Measurements from ENCODE around the gene MYBBP1A.

Gene MYBBP1A

GRCh38 chr17:4490109-4490591 lies 65.0 kb downstream of the MYBBP1A start:
- no peaks in the 10 kb centered on the region for H3K4me1 ChIP-seq (ENCODE audit: low read length)
- peaks cover 8% of the 10 kb centered on the region for H3K27me3 ChIP-seq (replicated peaks; ENCODE audit: insufficient read depth, low read length)
- H3K9me2 ChIP-seq (replicated peaks; ENCODE audit: insufficient read depth, low read length): no peaks in the 10 kb centered on the region
- no peak overlapping the region for H3K4me2 ChIP-seq (ENCODE audit: low read depth, low read length)
- no peaks in the 10 kb centered on the region for H3K9me3 ChIP-seq (replicated peaks; ENCODE audit: insufficient read depth, low read length)
- H4K20me1 ChIP-seq (ENCODE audit: insufficient read depth, low read length): no peaks in the 10 kb centered on the region
- no peak overlapping the region for H2AFZ ChIP-seq (ENCODE audit: low read length)
- no peaks in the 10 kb centered on the region for H3K36me3 ChIP-seq (replicated peaks; ENCODE audit: insufficient read depth, low read length)
- TF ChIP-seq, protein P1, sequence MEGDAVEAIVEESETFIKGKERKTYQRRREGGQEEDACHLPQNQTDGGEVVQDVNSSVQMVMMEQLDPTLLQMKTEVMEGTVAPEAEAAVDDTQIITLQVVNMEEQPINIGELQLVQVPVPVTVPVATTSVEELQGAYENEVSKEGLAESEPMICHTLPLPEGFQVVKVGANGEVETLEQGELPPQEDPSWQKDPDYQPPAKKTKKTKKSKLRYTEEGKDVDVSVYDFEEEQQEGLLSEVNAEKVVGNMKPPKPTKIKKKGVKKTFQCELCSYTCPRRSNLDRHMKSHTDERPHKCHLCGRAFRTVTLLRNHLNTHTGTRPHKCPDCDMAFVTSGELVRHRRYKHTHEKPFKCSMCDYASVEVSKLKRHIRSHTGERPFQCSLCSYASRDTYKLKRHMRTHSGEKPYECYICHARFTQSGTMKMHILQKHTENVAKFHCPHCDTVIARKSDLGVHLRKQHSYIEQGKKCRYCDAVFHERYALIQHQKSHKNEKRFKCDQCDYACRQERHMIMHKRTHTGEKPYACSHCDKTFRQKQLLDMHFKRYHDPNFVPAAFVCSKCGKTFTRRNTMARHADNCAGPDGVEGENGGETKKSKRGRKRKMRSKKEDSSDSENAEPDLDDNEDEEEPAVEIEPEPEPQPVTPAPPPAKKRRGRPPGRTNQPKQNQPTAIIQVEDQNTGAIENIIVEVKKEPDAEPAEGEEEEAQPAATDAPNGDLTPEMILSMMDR (IDR thresholded peaks at IDR 0.05; ENCODE audit: low read length): no peak
- TF ChIP-seq EZH2 (optimal IDR thresholded peaks at IDR 0.05; ENCODE audit: low read depth, low read length): no peak
- TF ChIP-seq EZH2phosphoT487 (IDR thresholded peaks at IDR 0.05; ENCODE audit: low read length): no peak
- H3F3A ChIP-seq (ENCODE audit: insufficient read depth, low read length): no peaks in the 10 kb centered on the region
- no peak overlapping the region for H3K4me3 ChIP-seq (ENCODE audit: low read length)
- no peak overlapping the region for H3K9ac ChIP-seq (ENCODE audit: low read length)
- H3K27ac ChIP-seq (ENCODE audit: low read length): no peak overlapping the region
- DNase-seq: no peak
- H3K79me2 ChIP-seq (ENCODE audit: low read length): no peaks in the 10 kb centered on the region

- no peaks in the 10 kb centered on the region for H3K36me3 ChIP-seq (replicated peaks; ENCODE audit: insufficient read depth, low read length)
- H4K20me1 ChIP-seq (ENCODE audit: insufficient read depth, low read length): no peaks in the 10 kb centered on the region
- no peak overlapping the region for H2AFZ ChIP-seq (ENCODE audit: low read length)
- H3K79me2 ChIP-seq (ENCODE audit: low read length): no peaks in the 10 kb centered on the region
- H3K27ac ChIP-seq (ENCODE audit: low read length): no peak overlapping the region
- no peaks in the 10 kb centered on the region for H3K4me1 ChIP-seq (ENCODE audit: low read length)
- H3F3A ChIP-seq (ENCODE audit: insufficient read depth, low read length): no peaks in the 10 kb centered on the region
- no peak for DNase-seq
- H3K4me2 ChIP-seq (ENCODE audit: low read depth, low read length): no peak overlapping the region
- H3K9me3 ChIP-seq (replicated peaks; ENCODE audit: insufficient read depth, low read length): no peaks in the 10 kb centered on the region
- H3K9me2 ChIP-seq (replicated peaks; ENCODE audit: insufficient read depth, low read length): no peaks in the 10 kb centered on the region
- no peak overlapping the region for H3K4me3 ChIP-seq (ENCODE audit: low read length)
- TF ChIP-seq EZH2 (optimal IDR thresholded peaks at IDR 0.05; ENCODE audit: low read depth, low read length): no peak
- TF ChIP-seq EZH2phosphoT487 (IDR thresholded peaks at IDR 0.05; ENCODE audit: low read length): no peak
- TF ChIP-seq, protein P1 (IDR thresholded peaks at IDR 0.05; ENCODE audit: low read length): no peak
- H3K27me3 ChIP-seq (replicated peaks; ENCODE audit: insufficient read depth, low read length): peaks cover 8% of the 10 kb centered on the region
- H3K9ac ChIP-seq (ENCODE audit: low read length): no peak overlapping the region
Measured at GRCh38 chr17:4488989-4489595, 66.1 kb downstream of the MYBBP1A start.

Data from MM.1S (cell line).